GM19239 (cell line): Measurements from ENCODE around the gene GRK5.

Source experiments
- DNase-seq: peaks from one replicate; pipeline ENCODE4 v3.0.0; 2011; ENCODE audit warnings: low spot score; ENCODE audit not compliant: insufficient read length
- FAIRE-seq: peaks from 2 replicates; lab custom pipeline; 2011; peaks lifted over from hg19 to GRCh38; lab: Jason Lieb, UNC

The GRK5 gene

GRCh38 chr10:119391440-119392251 lies 184.3 kb downstream of the GRK5 start:
- FAIRE-seq = no peak
- no peak for DNase-seq

- DNase-seq = no peak
- no peak for FAIRE-seq
Observed at GRCh38 chr10:119393019-119393418, 185.6 kb downstream of the GRK5 start.

GRCh38 chr10:119393421-119393820 lies 186.1 kb downstream of the GRK5 start:
- FAIRE-seq (no peak), DNase-seq (no peak)

GRCh38 chr10:119393845-119394244 lies 186.5 kb downstream of the GRK5 start:
- FAIRE-seq (no peak), DNase-seq (no peak)

GRCh38 chr10:119394657-119395279 lies 187.4 kb downstream of the GRK5 start:
- FAIRE-seq = no peak
- no peak for DNase-seq

GRCh38 chr10:119395280-119396007 lies 188.1 kb downstream of the GRK5 start:
- FAIRE-seq (peak; percentile 75), DNase-seq (no peak)

- DNase-seq = no peak
- no peak for FAIRE-seq
Observed at GRCh38 chr10:119396008-119396708, 188.8 kb downstream of the GRK5 start.

GRCh38 chr10:119396709-119397071 lies 189.3 kb downstream of the GRK5 start:
- no peak for DNase-seq
- FAIRE-seq = no peak

- DNase-seq = no peak
- no peak for FAIRE-seq
Observed at GRCh38 chr10:119397416-119397815, 190.0 kb downstream of the GRK5 start.

- FAIRE-seq = no peak
Observed at GRCh38 chr10:119398996-119399395, 191.6 kb downstream of the GRK5 start.

GRCh38 chr10:119399466-119399865 lies 192.1 kb downstream of the GRK5 start:
- FAIRE-seq (no peak), DNase-seq (no peak)

More at GRCh38 chr10:119398996-119399395, 191.6 kb downstream of the GRK5 start:
- no peak for DNase-seq

- no peak for FAIRE-seq
Observed at GRCh38 chr10:119401671-119402395, 194.5 kb downstream of the GRK5 start.

GRCh38 chr10:119403921-119404320 lies 196.6 kb downstream of the GRK5 start:
- FAIRE-seq (no peak), DNase-seq (no peak)

More at GRCh38 chr10:119401671-119402395, 194.5 kb downstream of the GRK5 start:
- DNase-seq = no peak

GRCh38 chr10:119404719-119405519 lies 197.5 kb downstream of the GRK5 start:
- no peak for DNase-seq

GRCh38 chr10:119405520-119405807 lies 198.1 kb downstream of the GRK5 start:
- FAIRE-seq (no peak), DNase-seq (no peak)

More at GRCh38 chr10:119404719-119405519, 197.5 kb downstream of the GRK5 start:
- no peak for FAIRE-seq

GRCh38 chr10:119406137-119406536 lies 198.8 kb downstream of the GRK5 start:
- DNase-seq = no peak

GRCh38 chr10:119406601-119407253 lies 199.4 kb downstream of the GRK5 start:
- no peak for FAIRE-seq

More at GRCh38 chr10:119406137-119406536, 198.8 kb downstream of the GRK5 start:
- FAIRE-seq = no peak

GRCh38 chr10:119407254-119407777 lies 199.9 kb downstream of the GRK5 start:
- FAIRE-seq = peak; percentile 37
- peak; percentile 32 for DNase-seq

More at GRCh38 chr10:119406601-119407253, 199.4 kb downstream of the GRK5 start:
- no peak for DNase-seq
